ENCODE data around the gene ZNF423.

Gene ZNF423

GRCh38 chr16:49523435-49524159, 332.3 kb downstream of the ZNF423 start:
- no peak for DNase-seq (ENCODE audit: low read depth)
- TF ChIP-seq CTCF (IDR thresholded peaks at IDR 0.05; ENCODE audit: insufficient read depth, low read depth, low read length, missing control alignments): no peak
- no peak overlapping the region for H3K4me3 ChIP-seq (ENCODE audit: low read depth, low read length)

- no peak for TF ChIP-seq CTCF (IDR thresholded peaks at IDR 0.05; ENCODE audit: insufficient read depth, low read depth, low read length, missing control alignments)
- DNase-seq (ENCODE audit: low read depth): no peak
- no peak overlapping the region for H3K4me3 ChIP-seq (ENCODE audit: low read depth, low read length)
Measured at GRCh38 chr16:49521734-49522325, 334.1 kb downstream of the ZNF423 start.

- TF ChIP-seq CTCF (IDR thresholded peaks at IDR 0.05; ENCODE audit: insufficient read depth, low read depth, low read length, missing control alignments): no peak
- DNase-seq (ENCODE audit: low read depth): no peak
Measured at GRCh38 chr16:49520492-49521038, 335.3 kb downstream of the ZNF423 start.

GRCh38 chr16:49519741-49520140, 336.2 kb downstream of the ZNF423 start:
- H3K4me3 ChIP-seq (ENCODE audit: low read depth, low read length): no peak overlapping the region
- DNase-seq (ENCODE audit: low read depth): no peak
- TF ChIP-seq CTCF (IDR thresholded peaks at IDR 0.05; ENCODE audit: insufficient read depth, low read depth, low read length, missing control alignments): no peak

More at GRCh38 chr16:49520492-49521038, 335.3 kb downstream of the ZNF423 start:
- no peak overlapping the region for H3K4me3 ChIP-seq (ENCODE audit: low read depth, low read length)

- DNase-seq (ENCODE audit: low read depth): no peak
- H3K4me3 ChIP-seq (ENCODE audit: low read depth, low read length): no peak overlapping the region
- no peak for TF ChIP-seq CTCF (IDR thresholded peaks at IDR 0.05; ENCODE audit: insufficient read depth, low read depth, low read length, missing control alignments)
Measured at GRCh38 chr16:49519008-49519656, 336.8 kb downstream of the ZNF423 start.

GRCh38 chr16:49516382-49517036, 339.4 kb downstream of the ZNF423 start:
- no peak for TF ChIP-seq CTCF (IDR thresholded peaks at IDR 0.05; ENCODE audit: insufficient read depth, low read depth, low read length, missing control alignments)
- H3K4me3 ChIP-seq (ENCODE audit: low read depth, low read length): no peak overlapping the region
- DNase-seq (ENCODE audit: low read depth): no peak
